DOHH2 (cell line): Measurements from ENCODE around the gene SERINC1.

ENCODE experiments used
- H3F3A ChIP-seq: fragments of 200-600 bp; sonication (generic), shearing (Covaris generic); 2 replicates; pipeline ENCODE4 v1.6.0; 2016; ENCODE audit warnings: antibody characterized with exemption, mild to moderate bottlenecking; ENCODE audit not compliant: control insufficient read depth, insufficient read depth
- H3K27ac ChIP-seq: fragments of 200-600 bp; sonication (generic); 2 replicates; pipeline ENCODE4 v1.5.1; 2014; ENCODE audit warnings: low read depth, mild to moderate bottlenecking, low read length, moderate library complexity
- H3K27me3 ChIP-seq: fragments of 200-600 bp; sonication (generic); 2 replicates; pipeline ENCODE4 v1.6.1; 2014; ENCODE audit warnings: mild to moderate bottlenecking, low read length, mixed read lengths; ENCODE audit not compliant: control insufficient read depth
- H3K36me3 ChIP-seq: fragments of 200-600 bp; sonication (generic); 2 replicates; pipeline ENCODE4 v1.6.1; 2014; ENCODE audit warnings: mild to moderate bottlenecking, low read length, moderate library complexity, mixed read lengths; ENCODE audit not compliant: control insufficient read depth
- H3K4me1 ChIP-seq: fragments of 200-600 bp; sonication (generic); 2 replicates; pipeline ENCODE4 v1.6.1; 2014; ENCODE audit warnings: mild to moderate bottlenecking, low read length, mixed read lengths; ENCODE audit not compliant: control insufficient read depth
- H3K4me2 ChIP-seq: fragments of 200-600 bp; sonication (generic); 2 replicates; pipeline ENCODE4 v1.6.0; 2014; ENCODE audit warnings: mild to moderate bottlenecking, low read length, moderate library complexity
- H3K4me3 ChIP-seq: fragments of 200-600 bp; sonication (generic); 2 replicates; pipeline ENCODE4 v1.5.1; 2014; ENCODE audit warnings: mild to moderate bottlenecking, low read length, mixed read lengths
- H3K79me2 ChIP-seq: fragments of 200-600 bp; sonication (generic); 2 replicates; pipeline ENCODE4 v1.6.1; 2014; ENCODE audit warnings: mild to moderate bottlenecking, low read length, mixed read lengths; ENCODE audit not compliant: control insufficient read depth
- H3K9me2 ChIP-seq: fragments of 200-600 bp; sonication (generic); replicated peaks from 2 replicates; pipeline ENCODE4 v1.6.1; 2014; ENCODE audit warnings: mild to moderate bottlenecking, low read length, mixed read lengths; ENCODE audit not compliant: control insufficient read depth
- H3K9me3 ChIP-seq: fragments of 200-600 bp; sonication (generic); 2 replicates; pipeline ENCODE4 v1.6.1; 2014; ENCODE audit warnings: antibody characterized with exemption, low read length, mixed read lengths; ENCODE audit not compliant: control insufficient read depth, insufficient read depth
- H4K20me1 ChIP-seq: fragments of 200-600 bp; sonication (generic); 2 replicates; pipeline ENCODE4 v1.6.0; 2014; ENCODE audit warnings: low read depth, mild to moderate bottlenecking, antibody characterized with exemption, low read length, moderate library complexity; ENCODE audit not compliant: control insufficient read depth, insufficient read depth
- EZH2phosphoT487 ChIP-seq: fragments of 200-600 bp; sonication (generic); IDR thresholded peaks from 2 replicates; pipeline ENCODE4 v1.6.1; 2017; ENCODE audit warnings: borderline replicate concordance, mild to moderate bottlenecking, antibody characterized with exemption, low read length, moderate library complexity, mixed read lengths
- TF ChIP-seq, protein P1 (sequence below): fragments of 200-600 bp; sonication (generic); IDR thresholded peaks from one replicate; pipeline ENCODE4 v1.5.1; 2014; ENCODE audit warnings: antibody characterized with exemption, mild to moderate bottlenecking, low read depth, low read length; ENCODE audit not compliant: poor library complexity, severe bottlenecking

The SERINC1 gene

DNA sequence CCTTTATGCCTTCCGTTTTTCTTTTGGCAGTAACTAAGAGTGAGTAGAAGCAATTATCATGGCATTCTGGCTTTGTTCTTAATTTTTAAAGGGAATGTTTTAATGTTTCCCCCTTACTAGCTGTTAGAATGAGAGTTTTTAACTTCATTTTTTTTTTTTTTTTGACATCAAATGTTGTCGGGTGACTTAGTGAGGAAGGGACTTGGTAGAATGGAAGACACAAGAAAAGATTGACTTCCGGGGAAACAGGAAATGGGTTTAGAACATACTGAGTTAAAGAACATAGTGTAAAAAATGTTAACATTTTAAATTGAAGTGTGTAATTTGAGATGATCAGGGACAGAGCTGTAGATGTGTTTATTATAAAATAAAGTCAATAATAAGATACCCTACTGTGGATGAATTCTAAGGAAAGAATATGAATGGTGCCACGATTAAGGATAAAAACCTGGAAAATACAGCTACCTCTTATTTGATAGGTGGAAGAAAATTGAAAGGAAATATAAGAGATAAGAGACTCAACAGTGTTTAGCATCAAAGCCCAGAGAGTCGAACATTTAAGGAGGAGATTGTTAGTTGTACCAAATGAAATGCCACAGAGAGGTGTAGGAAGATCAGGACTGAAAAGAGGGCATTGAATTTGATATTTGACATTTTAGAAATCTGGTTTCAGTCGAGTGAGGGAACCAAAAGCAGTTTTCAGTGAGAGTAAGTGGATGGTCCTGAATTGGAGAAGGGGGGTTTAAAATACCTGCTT is 62.7 kb downstream of the SERINC1 start:
- H3K4me2 ChIP-seq = no peak overlapping the region
- H4K20me1 ChIP-seq = no peaks in the 10 kb centered on the region
- H3K27me3 ChIP-seq = no peaks in the 10 kb centered on the region
- no peaks in the 10 kb centered on the region for H3F3A ChIP-seq
- peaks cover 7% of the 10 kb centered on the region for H3K4me1 ChIP-seq
- no peak for TF ChIP-seq EZH2phosphoT487
- TF ChIP-seq, protein P1, sequence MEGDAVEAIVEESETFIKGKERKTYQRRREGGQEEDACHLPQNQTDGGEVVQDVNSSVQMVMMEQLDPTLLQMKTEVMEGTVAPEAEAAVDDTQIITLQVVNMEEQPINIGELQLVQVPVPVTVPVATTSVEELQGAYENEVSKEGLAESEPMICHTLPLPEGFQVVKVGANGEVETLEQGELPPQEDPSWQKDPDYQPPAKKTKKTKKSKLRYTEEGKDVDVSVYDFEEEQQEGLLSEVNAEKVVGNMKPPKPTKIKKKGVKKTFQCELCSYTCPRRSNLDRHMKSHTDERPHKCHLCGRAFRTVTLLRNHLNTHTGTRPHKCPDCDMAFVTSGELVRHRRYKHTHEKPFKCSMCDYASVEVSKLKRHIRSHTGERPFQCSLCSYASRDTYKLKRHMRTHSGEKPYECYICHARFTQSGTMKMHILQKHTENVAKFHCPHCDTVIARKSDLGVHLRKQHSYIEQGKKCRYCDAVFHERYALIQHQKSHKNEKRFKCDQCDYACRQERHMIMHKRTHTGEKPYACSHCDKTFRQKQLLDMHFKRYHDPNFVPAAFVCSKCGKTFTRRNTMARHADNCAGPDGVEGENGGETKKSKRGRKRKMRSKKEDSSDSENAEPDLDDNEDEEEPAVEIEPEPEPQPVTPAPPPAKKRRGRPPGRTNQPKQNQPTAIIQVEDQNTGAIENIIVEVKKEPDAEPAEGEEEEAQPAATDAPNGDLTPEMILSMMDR = no peak
- no peaks in the 10 kb centered on the region for H3K9me2 ChIP-seq
- no peak overlapping the region for H3K27ac ChIP-seq
- H3K4me3 ChIP-seq = no peak overlapping the region
- peaks cover 86% of the 10 kb centered on the region for H3K79me2 ChIP-seq
- H3K9me3 ChIP-seq = no peaks in the 10 kb centered on the region
- H3K36me3 ChIP-seq = peaks cover 57% of the 10 kb centered on the region

DNA sequence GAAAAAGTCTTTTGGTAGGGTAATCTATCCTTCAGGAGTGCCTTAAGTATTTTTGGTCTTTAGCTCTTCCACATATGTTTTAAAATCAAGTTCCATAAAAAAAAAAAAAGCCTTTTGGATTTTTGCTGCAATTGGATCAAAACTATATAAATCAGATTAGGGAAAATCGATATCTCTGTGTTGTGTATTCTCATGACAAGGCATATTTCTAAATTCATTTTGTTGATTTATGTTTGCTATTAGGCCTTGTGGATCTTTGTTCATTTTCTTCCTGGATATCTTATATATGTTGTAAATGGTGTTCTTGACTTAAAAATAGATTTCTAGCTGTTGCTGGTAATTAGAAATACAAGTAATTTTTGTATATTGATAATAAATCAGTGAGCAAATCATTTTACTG is 63.4 kb downstream of the SERINC1 start:
- Histone ChIP-seq H3K27ac (no peak overlapping the region), H3K9me3 (no peaks in the 10 kb centered on the region), H4K20me1 (no peaks in the 10 kb centered on the region), H3K4me2 (no peak overlapping the region), H3K79me2 (peaks cover 93% of the 10 kb centered on the region), H3K4me3 (no peak overlapping the region), H3K9me2 (no peaks in the 10 kb centered on the region), H3F3A (no peaks in the 10 kb centered on the region), H3K36me3 (peaks cover 55% of the 10 kb centered on the region), H3K27me3 (no peaks in the 10 kb centered on the region), H3K4me1 (peaks cover 7% of the 10 kb centered on the region)
- TF ChIP-seq, protein P1 = no peak
- TF ChIP-seq EZH2phosphoT487 = no peak

- no peaks in the 10 kb centered on the region for H3F3A ChIP-seq
- H3K9me2 ChIP-seq = no peaks in the 10 kb centered on the region
- H3K79me2 ChIP-seq = peaks cover 98% of the 10 kb centered on the region
- peaks cover 53% of the 10 kb centered on the region for H3K36me3 ChIP-seq
- H3K27me3 ChIP-seq = no peaks in the 10 kb centered on the region
- no peak overlapping the region for H3K4me2 ChIP-seq
- no peak overlapping the region for H3K27ac ChIP-seq
- no peaks in the 10 kb centered on the region for H3K9me3 ChIP-seq
- peaks cover 7% of the 10 kb centered on the region for H3K4me1 ChIP-seq
- H3K4me3 ChIP-seq = no peak overlapping the region
- TF ChIP-seq EZH2phosphoT487 = no peak
- TF ChIP-seq, protein P1 = no peak
- H4K20me1 ChIP-seq = no peaks in the 10 kb centered on the region
Observed at GRCh38 chr6:122407712-122408111, 63.9 kb downstream of the SERINC1 start.
